GM12878 (cell line): Measurements from ENCODE around the gene SKAP1. TPM values are rescaled to one million over a fixed set of nuclear protein-coding genes. Genes with fewer than 3 reads are reported as not detected.

Experiments
- ATAC-seq: fragments of 200-7000 bp; cut with Tn5 transposase; 3 replicates; pipeline ENCODE4 v1.9.1; 2020; ENCODE audit warnings: mild to moderate bottlenecking, moderate library complexity
- BruUV-seq: library from RNA; stranded (reverse); fragments of 400-500 nt; replicated peaks from 2 replicates; lab custom pipeline; 2021; lab: Mats Ljungman, UMichigan
- CTCF ChIA-PET: fragments of 300-600 bp; sonication (Branson Sonifier 250); formaldehyde crosslinking; extraction: SDS; loops from one replicate; lab custom pipeline; 2021; ENCODE audit warnings: inconsistent platforms; lab: Yijun Ruan, JAX
- POLR2A ChIA-PET: fragments of 350-600 bp; formaldehyde crosslinking; extraction: SDS; loops from one replicate; lab custom pipeline; 2021; ENCODE audit warnings: inconsistent platforms; lab: Charles Lee
- RAD21 ChIA-PET: fragments of 300-600 bp; sonication (Branson Sonifier 250); formaldehyde crosslinking; loops from one replicate; lab custom pipeline; 2023; ENCODE audit warnings: antibody characterized with exemption; ENCODE audit not compliant: unreplicated experiment; lab: Charles Lee
- SMC1A ChIA-PET: fragments of 300-600 bp; sonication (Branson Sonifier 250); formaldehyde crosslinking; loops from one replicate; lab custom pipeline; 2023; ENCODE audit not compliant: unreplicated experiment, uncharacterized antibody; lab: Charles Lee
- DNase-seq: peaks from one replicate; pipeline ENCODE4 v3.0.0-alpha.2; 2011; ENCODE audit warnings: low read depth, low spot score
- FAIRE-seq: peaks from 3 replicates; lab custom pipeline; 2011; peaks lifted over from hg19 to GRCh38; lab: Jason Lieb, UNC
- H2AFZ ChIP-seq: 2 replicates; pipeline ENCODE4 v1.6.0; 2011; ENCODE audit warnings: low read depth, low read length, control low read depth; ENCODE audit not compliant: control insufficient read depth
- H3K27ac ChIP-seq: 2 replicates; pipeline ENCODE4 v1.5.1; 2011; ENCODE audit warnings: control low read depth; ENCODE audit not compliant: control insufficient read depth, insufficient read depth
- H3K27me3 ChIP-seq, 2 experiments: replicated peaks in 1 of 2; 2 replicates each; pipeline versions ENCODE4 v1.6.0 to v1.6.1; 2011; ENCODE audit warnings: low read length in 1 of 2; ENCODE audit not compliant: control insufficient read depth in 2 of 2, insufficient read depth in 2 of 2
- H3K36me3 ChIP-seq, 2 experiments: 2 replicates each; pipeline ENCODE4 v1.5.1; 2011; ENCODE audit warnings: low read length in 1 of 2; ENCODE audit not compliant: control insufficient read depth in 2 of 2, insufficient read depth in 2 of 2
- H3K4me1 ChIP-seq: 2 replicates; pipeline ENCODE4 v1.6.1; 2011; ENCODE audit warnings: mild to moderate bottlenecking, low read length, moderate library complexity, mixed read lengths; ENCODE audit not compliant: control insufficient read depth, insufficient read depth
- H3K4me2 ChIP-seq: 2 replicates; pipeline ENCODE4 v1.6.0; 2011; ENCODE audit warnings: control low read depth; ENCODE audit not compliant: control insufficient read depth, insufficient read depth
- H3K4me3 ChIP-seq: fragments of 200-600 bp; sonication (generic); 2 replicates; pipeline ENCODE4 v1.5.1; 2016
- H3K79me2 ChIP-seq: 2 replicates; pipeline ENCODE4 v1.6.0; 2011; ENCODE audit warnings: low read length; ENCODE audit not compliant: control insufficient read depth, insufficient read depth
- H3K9ac ChIP-seq: 2 replicates; pipeline ENCODE4 v1.8.0; 2011; ENCODE audit warnings: low read length, control low read depth, mixed read lengths; ENCODE audit not compliant: control insufficient read depth, insufficient read depth
- H3K9me3 ChIP-seq: replicated peaks from 3 replicates; pipeline ENCODE4 v1.5.1; 2011; ENCODE audit warnings: mild to moderate bottlenecking, low read length; ENCODE audit not compliant: control insufficient read depth, insufficient read depth
- H4K20me1 ChIP-seq: 2 replicates; pipeline ENCODE4 v1.6.0; 2011; ENCODE audit not compliant: control insufficient read depth, insufficient read depth
- ESRRA ChIP-seq: IDR thresholded peaks from 2 replicates; pipeline ENCODE4 v1.6.1; 2012; ENCODE audit warnings: mild to moderate bottlenecking, low read length, improper control_type of control experiment
- NFYB ChIP-seq: IDR thresholded peaks from 2 replicates; pipeline ENCODE4 v1.6.1; 2011; ENCODE audit warnings: low read depth, mild to moderate bottlenecking, low read length, improper control_type of control experiment, moderate library complexity; ENCODE audit not compliant: insufficient read depth
- SPI1 ChIP-seq: IDR thresholded peaks from 2 replicates; pipeline ENCODE4 v1.6.1; 2011; ENCODE audit warnings: low read depth, mild to moderate bottlenecking, low read length, moderate library complexity, borderline replicate concordance; ENCODE audit not compliant: insufficient read depth
- WGBS: methylation state at CpG from one replicate; pipeline ENCODE4 v1.1.6; 2016; ENCODE audit warnings: low lambda C conversion rate; ENCODE audit not compliant: insufficient replicate concordance, insufficient coverage; ENCODE audit errors: missing lambda C conversion rate; 5-methylcytosine and 5-hydroxymethylcytosine counted together
- in situ Hi-C: fragments of 300-500 bp; cut with MboI; formaldehyde crosslinking; loops from 9 replicates; pipeline ENCODE4 v1.14.3; 2018; ENCODE audit warnings: mixed read lengths
- intact Hi-C: fragments of 100-400 bp; cut with micrococcal nuclease; formaldehyde crosslinking; loops from one replicate; pipeline ENCODE4 v1.14.2; 2022; ENCODE audit not compliant: unreplicated experiment
- polyA plus RNA-seq, 11 experiments: library from polyadenylated mRNA; depleted of rRNA in 4 of 11; unstranded in 6 of 11; stranded (reverse) in 5 of 11; fragments of >200 nt; fragmentation: Nextera tagmentation in 4 of 11; fragmentation: Illumina TruSeq in 1 of 11; extraction: Ambion mirVana in 4 of 11; extraction: Trizol in 1 of 11; gene quantifications; 1 replicate in 1 of 11; 2 replicates in 10 of 11; pipeline versions ENCODE4 v1.2.1 to v1.2.3, GENCODE V29; 2011 to 2016; ENCODE audit warnings: inconsistent platforms in 2 of 11, missing spikeins in 2 of 11, low read depth in 1 of 11
- total RNA-seq, 4 experiments: library from RNA; depleted of rRNA in 3 of 4; stranded (reverse); fragments of >200 nt in 3 of 4; fragmentation: Illumina TruSeq in 1 of 4; extraction: Trizol in 1 of 4; gene quantifications; 2 replicates each; pipeline versions ENCODE4 v1.2.1 to v1.2.3, GENCODE V29; 2013 to 2021
- TF ChIP-seq, protein P1 (sequence below): fragments of 450-650 bp; IDR thresholded peaks from 2 replicates; pipeline ENCODE4 v1.6.1; 2017; ENCODE audit warnings: mild to moderate bottlenecking, moderate library complexity

The SKAP1 gene
- total and polyA plus RNA-seq, 10 of the 15 experiments (the other 5 are each of a cell fraction or from before 2014, with no cell fraction given), result 17.1 to 97.6 (median 35.9) TPM

DNA sequence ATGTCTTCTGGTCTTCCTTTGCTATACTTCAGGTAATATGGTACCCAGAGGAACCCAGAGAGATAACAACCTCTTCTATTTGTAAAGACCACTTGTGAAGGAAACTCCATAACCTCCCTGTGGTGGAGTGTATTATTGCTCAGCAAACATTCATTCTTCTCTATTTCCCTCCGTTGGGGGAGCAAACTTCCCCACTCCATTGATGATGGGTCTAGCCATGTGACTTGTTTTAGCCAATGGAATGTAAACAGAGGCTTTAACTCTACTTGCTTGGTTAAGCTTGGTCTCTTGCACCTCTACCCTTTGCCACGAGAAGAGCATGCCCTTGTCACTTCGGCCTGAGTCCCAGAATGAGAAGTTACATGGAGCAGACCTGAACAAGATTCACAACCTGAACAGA is 30.0 kb upstream of the SKAP1 start:
- TF ChIP-seq, protein P1, sequence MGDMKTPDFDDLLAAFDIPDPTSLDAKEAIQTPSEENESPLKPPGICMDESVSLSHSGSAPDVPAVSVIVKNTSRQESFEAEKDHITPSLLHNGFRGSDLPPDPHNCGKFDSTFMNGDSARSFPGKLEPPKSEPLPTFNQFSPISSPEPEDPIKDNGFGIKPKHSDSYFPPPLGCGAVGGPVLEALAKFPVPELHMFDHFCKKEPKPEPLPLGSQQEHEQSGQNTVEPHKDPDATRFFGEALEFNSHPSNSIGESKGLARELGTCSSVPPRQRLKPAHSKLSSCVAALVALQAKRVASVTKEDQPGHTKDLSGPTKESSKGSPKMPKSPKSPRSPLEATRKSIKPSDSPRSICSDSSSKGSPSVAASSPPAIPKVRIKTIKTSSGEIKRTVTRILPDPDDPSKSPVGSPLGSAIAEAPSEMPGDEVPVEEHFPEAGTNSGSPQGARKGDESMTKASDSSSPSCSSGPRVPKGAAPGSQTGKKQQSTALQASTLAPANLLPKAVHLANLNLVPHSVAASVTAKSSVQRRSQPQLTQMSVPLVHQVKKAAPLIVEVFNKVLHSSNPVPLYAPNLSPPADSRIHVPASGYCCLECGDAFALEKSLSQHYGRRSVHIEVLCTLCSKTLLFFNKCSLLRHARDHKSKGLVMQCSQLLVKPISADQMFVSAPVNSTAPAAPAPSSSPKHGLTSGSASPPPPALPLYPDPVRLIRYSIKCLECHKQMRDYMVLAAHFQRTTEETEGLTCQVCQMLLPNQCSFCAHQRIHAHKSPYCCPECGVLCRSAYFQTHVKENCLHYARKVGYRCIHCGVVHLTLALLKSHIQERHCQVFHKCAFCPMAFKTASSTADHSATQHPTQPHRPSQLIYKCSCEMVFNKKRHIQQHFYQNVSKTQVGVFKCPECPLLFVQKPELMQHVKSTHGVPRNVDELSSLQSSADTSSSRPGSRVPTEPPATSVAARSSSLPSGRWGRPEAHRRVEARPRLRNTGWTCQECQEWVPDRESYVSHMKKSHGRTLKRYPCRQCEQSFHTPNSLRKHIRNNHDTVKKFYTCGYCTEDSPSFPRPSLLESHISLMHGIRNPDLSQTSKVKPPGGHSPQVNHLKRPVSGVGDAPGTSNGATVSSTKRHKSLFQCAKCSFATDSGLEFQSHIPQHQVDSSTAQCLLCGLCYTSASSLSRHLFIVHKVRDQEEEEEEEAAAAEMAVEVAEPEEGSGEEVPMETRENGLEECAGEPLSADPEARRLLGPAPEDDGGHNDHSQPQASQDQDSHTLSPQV, result no peak
- TF ChIP-seq SPI1, result no peak
- TF ChIP-seq NFYB, result 0 out of 2 replicates have a peak, but pooled peaks have one; percentile 42
- TF ChIP-seq ESRRA, result no peak
- ChIA-PET CTCF (interaction anchor here (0.9 to 2.6 kb wide), 8 partner anchors 15 to 197 kb away, joined by 3 to 16 read pairs (median 4); partner anchors contain the start of gene HOXB5), SMC1A (interaction anchor here (0.7 to 2.6 kb wide), 6 partner anchors 12 to 124 kb away, joined by 3 to 26 read pairs (median 4); no protein-coding TSS in a partner anchor), POLR2A (interaction anchor here (0.6 to 0.7 kb wide), 2 partner anchors 8 to 15 kb away, joined by 3 read pairs; no protein-coding TSS in a partner anchor), RAD21 (interaction anchor here (0.6 to 2.4 kb wide), 4 partner anchors 12 to 133 kb away, joined by 3 to 10 read pairs (median 7); partner anchors contain the start of gene HOXB5)
- Histone ChIP-seq H3K27me3 (no peaks in the 10 kb centered on the region), H2AFZ (no peak overlapping the region), H3K4me3 (no peak overlapping the region), H3K36me3 (no peaks in the 10 kb centered on the region), H3K9me3 (no peaks in the 10 kb centered on the region; the same call in 2 of the 3 replicates), H3K4me2 (no peak overlapping the region), H3K4me1 (peaks cover 24% of the 10 kb centered on the region), H3K27ac (no peak overlapping the region), H4K20me1 (no peaks in the 10 kb centered on the region), H3K79me2 (no peaks in the 10 kb centered on the region), H3K9ac (no peak overlapping the region)
- 43% methylated on average over 3 of the region's 3 CpGs for WGBS
- in situ Hi-C loops (loop anchor here (5.0 kb wide), 1 partner anchor 113 kb away; no protein-coding TSS in a partner anchor), intact Hi-C loops (no loop called here)
- peak; percentile 35 for ATAC-seq
- DNase-seq, result no peak
- no TSS peak for BruUV-seq
- no peak for FAIRE-seq
